Measurements from ENCODE around the gene SETD7. TPM values are rescaled to one million over a fixed set of nuclear protein-coding genes. Genes with fewer than 3 reads are reported as not detected.

SETD7 gene
- total and polyA plus RNA-seq, 2 of the 8 experiments (the other 6 are each of a cell fraction or from before 2014, with no cell fraction given), result 1.5 to 4.6 TPM

GRCh38 chr4:139481465-139481864 lies 74.6 kb downstream of the SETD7 start (continued):
- TF ChIP-seq RNF2 (IDR thresholded peaks at IDR 0.05; ENCODE audit: borderline replicate concordance, low read depth, low read length, missing control alignments, poor library complexity, severe bottlenecking) (no peak), RAD21 (IDR thresholded peaks at IDR 0.05 in 1 of 2, conservative IDR thresholded peaks at IDR 0.05 in 1 of 2; ENCODE audit: low read depth in 2 of 2, low read length in 2 of 2) (no peak)

All from H1 (cell line).